OCI-LY7 (cell line): Measurements from ENCODE around the gene CAMK1. TPM values are rescaled to one million over a fixed set of nuclear protein-coding genes. Genes with fewer than 3 reads are reported as not detected.

Experiments used
- BruUV-seq: library from RNA; stranded (reverse); fragments of 400-500 nt; replicated peaks from 2 replicates; lab custom pipeline; 2021; lab: Mats Ljungman, UMichigan
- CTCF ChIA-PET: fragments of 300-600 bp; sonication (Branson Sonifier 250); formaldehyde crosslinking; loops from one replicate; lab custom pipeline; 2022; ENCODE audit warnings: antibody characterized with exemption; ENCODE audit not compliant: unreplicated experiment; lab: Charles Lee
- POLR2A ChIA-PET: fragments of 300-600 bp; sonication (Branson Sonifier 250); formaldehyde crosslinking; loops from one replicate; lab custom pipeline; 2022; ENCODE audit warnings: antibody characterized with exemption; lab: Charles Lee
- DNase-seq: peaks from one replicate; pipeline ENCODE4 v3.0.0-alpha.2; 2015; ENCODE audit warnings: low spot score
- H2AFZ ChIP-seq: fragments of 200-600 bp; sonication (generic), shearing (Covaris generic); 2 replicates; pipeline ENCODE4 v1.6.1; 2014; ENCODE audit warnings: mild to moderate bottlenecking, antibody characterized with exemption, low read length, moderate library complexity
- H3K27ac ChIP-seq: fragments of 200-600 bp; sonication (generic); 2 replicates; pipeline ENCODE4 v1.5.1; 2014; ENCODE audit warnings: mixed run types, low read depth, mild to moderate bottlenecking, moderate library complexity, low read length, inconsistent platforms; ENCODE audit not compliant: poor library complexity, severe bottlenecking
- H3K36me3 ChIP-seq: fragments of 200-600 bp; sonication (generic); 2 replicates; pipeline ENCODE4 v1.6.1; 2014; ENCODE audit warnings: mild to moderate bottlenecking, antibody characterized with exemption, low read length, moderate library complexity, mixed read lengths; ENCODE audit not compliant: insufficient read depth
- H3K4me1 ChIP-seq: fragments of 200-600 bp; sonication (generic); 2 replicates; pipeline ENCODE4 v1.5.1; 2014; ENCODE audit warnings: mild to moderate bottlenecking, low read length; ENCODE audit not compliant: insufficient read depth, poor library complexity, severe bottlenecking
- H3K4me2 ChIP-seq: fragments of 200-600 bp; sonication (generic); 2 replicates; pipeline ENCODE4 v1.6.1; 2014; ENCODE audit warnings: mild to moderate bottlenecking, low read length
- H3K4me3 ChIP-seq: fragments of 200-600 bp; sonication (generic); 2 replicates; pipeline ENCODE4 v1.5.1; 2014; ENCODE audit warnings: mild to moderate bottlenecking, low read depth, low read length; ENCODE audit not compliant: poor library complexity, severe bottlenecking
- H3K79me2 ChIP-seq: fragments of 200-600 bp; sonication (generic); 2 replicates; pipeline ENCODE4 v1.6.1; 2016; ENCODE audit warnings: low read depth, mild to moderate bottlenecking, low read length, moderate library complexity, mixed read lengths; ENCODE audit not compliant: insufficient read depth
- H3K9me2 ChIP-seq: fragments of 200-600 bp; sonication (generic); 2 replicates; pipeline ENCODE4 v1.6.1; 2016; ENCODE audit warnings: mild to moderate bottlenecking, low read length, mixed read lengths; ENCODE audit not compliant: insufficient read depth
- H3K9me3 ChIP-seq: fragments of 200-600 bp; sonication (generic); 2 replicates; pipeline ENCODE4 v1.6.1; 2014; ENCODE audit warnings: mild to moderate bottlenecking, mixed run types, low read length, mixed read lengths
- H4K20me1 ChIP-seq: fragments of 200-600 bp; sonication (generic); 2 replicates; pipeline ENCODE4 v1.6.1; 2014; ENCODE audit warnings: mild to moderate bottlenecking, antibody characterized with exemption, low read length, moderate library complexity, mixed read lengths; ENCODE audit not compliant: insufficient read depth
- CTCF ChIP-seq: fragments of 200-600 bp; sonication (generic); conservative IDR thresholded peaks from 2 replicates; pipeline ENCODE4 v1.5.1; 2014; ENCODE audit warnings: mild to moderate bottlenecking, antibody characterized with exemption, low read length, moderate library complexity, mixed read lengths
- EZH2phosphoT487 ChIP-seq: fragments of 200-600 bp; sonication (generic); IDR thresholded peaks from 2 replicates; pipeline ENCODE4 v1.6.1; 2018; ENCODE audit warnings: low read depth, borderline replicate concordance, mild to moderate bottlenecking, mixed run types, antibody characterized with exemption, low read length, moderate library complexity, mixed read lengths
- intact Hi-C: fragments of 100-400 bp; cut with micrococcal nuclease; formaldehyde crosslinking; loops from one replicate; pipeline ENCODE4 v1.10.0; 2022; ENCODE audit not compliant: unreplicated experiment
- total RNA-seq, 2 experiments: library from RNA; depleted of rRNA in 1 of 2; stranded (reverse); fragments of >200 nt in 1 of 2; shearing (Covaris generic) in 1 of 2; gene quantifications; 2 replicates each; pipeline ENCODE4 v1.2.3, GENCODE V29; 2014 to 2022

Gene CAMK1
- total RNA-seq, 2 experiments from 2014 or later = not detected

GRCh38 chr3:9754678-9755077, 15.1 kb downstream of the CAMK1 start:
- Histone ChIP-seq H3K27ac (peak overlapping the region; percentile 22), H3K4me3 (peak overlapping the region; percentile 6), H3K36me3 (peaks cover 88% of the 10 kb centered on the region), H4K20me1 (no peaks in the 10 kb centered on the region), H3K79me2 (peaks cover 19% of the 10 kb centered on the region), H2AFZ (no peak overlapping the region), H3K4me1 (peaks cover 38% of the 10 kb centered on the region), H3K9me3 (no peaks in the 10 kb centered on the region), H3K9me2 (no peaks in the 10 kb centered on the region), H3K4me2 (peak overlapping the region; percentile 28; the same call in 1 of the 2 replicates)
- peak; percentile 21 for DNase-seq
- POLR2A ChIA-PET = interaction anchor here (0.5 to 2.3 kb wide), 3 partner anchors 20 to 84 kb away, joined by 3 to 7 read pairs (median 6); no protein-coding TSS in a partner anchor
- no TSS peak for BruUV-seq
- intact Hi-C loops = loop anchor here (5.0 to 10.0 kb wide), 2 partner anchors 178 to 640 kb away; partner anchors contain the start of gene CRELD1
- no peak for TF ChIP-seq EZH2phosphoT487
- TF ChIP-seq CTCF = no peak
- CTCF ChIA-PET = no interaction called here

GRCh38 chr3:9750556-9751411, 19.0 kb downstream of the CAMK1 start:
- H3K27ac ChIP-seq = peak overlapping the region; percentile 88
- H2AFZ ChIP-seq = peak overlapping the region; percentile 52; the same call in 1 of the 2 replicates
- peak; percentile 64 for DNase-seq
- CTCF ChIA-PET = interaction anchor here (0.6 kb wide), 1 partner anchor 18 kb away, joined by 3 read pairs; no protein-coding TSS in a partner anchor
- intact Hi-C loops = loop anchor here (1.0 to 10.0 kb wide), 5 partner anchors 19 to 644 kb away; partner anchors contain the start of genes BRPF1, CRELD1, SETD5 and TADA3
- POLR2A ChIA-PET = interaction anchor here (0.5 to 3.6 kb wide), 10 partner anchors 13 to 354 kb away, joined by 3 to 17 read pairs (median 4); partner anchors contain the start of genes ARPC4, BRPF1 and TADA3
- H3K9me2 ChIP-seq = no peaks in the 10 kb centered on the region
- peak overlapping the region; percentile 81 for H3K4me3 ChIP-seq
- TF ChIP-seq CTCF (no peak), EZH2phosphoT487 (no peak)
- H3K4me1 ChIP-seq = peaks cover 44% of the 10 kb centered on the region
- peak overlapping the region; percentile 85 for H3K4me2 ChIP-seq
- peaks cover 19% of the 10 kb centered on the region for H3K79me2 ChIP-seq
- TSS peak; percentile 63 for BruUV-seq
- peaks cover 82% of the 10 kb centered on the region for H3K36me3 ChIP-seq
- H4K20me1 ChIP-seq = no peaks in the 10 kb centered on the region
- H3K9me3 ChIP-seq = no peaks in the 10 kb centered on the region
